ENCODE data around the gene CEL.

The CEL gene

DNA sequence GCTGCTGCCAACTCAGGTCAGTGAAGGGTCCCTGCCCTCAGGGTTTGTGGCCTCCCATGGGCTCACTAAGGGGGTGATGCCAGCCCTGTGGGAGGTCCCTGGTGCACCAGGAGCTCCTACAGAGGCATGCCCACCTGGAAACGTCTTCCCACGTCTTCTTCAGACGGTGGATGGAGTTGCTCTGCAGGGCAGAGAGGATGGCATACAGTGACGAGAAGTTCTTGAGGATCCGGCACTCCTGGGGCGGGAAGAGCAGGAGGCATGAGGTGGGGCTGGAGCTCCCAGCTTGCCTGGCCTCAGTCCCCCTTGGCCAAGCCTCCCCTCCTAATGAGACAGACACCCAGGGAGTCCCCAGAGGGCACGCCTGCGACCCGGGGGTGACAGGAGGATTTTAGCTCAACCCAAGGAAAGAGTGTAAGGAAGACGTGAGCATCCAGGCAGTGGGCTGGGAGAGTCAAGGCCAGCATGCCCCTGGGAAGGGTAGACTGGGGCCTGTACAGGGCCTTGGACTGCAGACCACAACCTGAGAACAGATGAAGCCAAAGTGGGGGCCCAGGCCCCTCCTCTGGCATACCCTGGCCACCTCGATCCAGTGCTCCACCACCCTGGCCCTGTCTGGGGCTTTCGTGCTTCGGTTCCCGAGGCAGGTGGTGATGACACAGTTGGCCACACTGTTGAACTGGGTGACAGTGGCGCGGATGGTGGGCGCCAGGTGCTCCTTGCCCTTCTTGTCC lies 44.9 kb downstream of the CEL start:
- no peak for DNase-seq

DNA sequence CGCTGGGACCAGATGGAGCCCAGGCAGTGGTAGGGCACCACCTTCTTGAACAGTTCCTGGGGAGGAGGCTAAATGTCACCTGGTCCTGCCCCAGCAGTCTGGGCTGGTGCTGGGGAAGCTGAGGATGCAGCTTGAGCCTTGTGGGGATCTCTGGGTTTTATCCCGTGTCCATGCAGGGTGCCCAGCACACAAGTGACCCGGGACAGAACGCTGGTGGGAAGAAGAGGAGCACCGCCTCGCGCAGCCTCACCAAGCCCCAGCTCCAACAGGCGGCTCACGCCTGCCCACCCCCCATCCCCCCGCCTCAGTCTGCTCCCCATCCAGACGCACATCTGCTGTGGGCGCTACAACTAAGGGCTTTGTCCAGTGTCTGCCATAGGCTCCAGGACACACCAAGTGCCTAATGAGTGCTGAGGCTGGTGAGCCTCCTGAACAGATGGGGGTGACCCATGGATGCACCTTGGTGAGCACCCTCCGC lies 45.5 kb downstream of the CEL start:
- DNase-seq: no peak

DNA sequence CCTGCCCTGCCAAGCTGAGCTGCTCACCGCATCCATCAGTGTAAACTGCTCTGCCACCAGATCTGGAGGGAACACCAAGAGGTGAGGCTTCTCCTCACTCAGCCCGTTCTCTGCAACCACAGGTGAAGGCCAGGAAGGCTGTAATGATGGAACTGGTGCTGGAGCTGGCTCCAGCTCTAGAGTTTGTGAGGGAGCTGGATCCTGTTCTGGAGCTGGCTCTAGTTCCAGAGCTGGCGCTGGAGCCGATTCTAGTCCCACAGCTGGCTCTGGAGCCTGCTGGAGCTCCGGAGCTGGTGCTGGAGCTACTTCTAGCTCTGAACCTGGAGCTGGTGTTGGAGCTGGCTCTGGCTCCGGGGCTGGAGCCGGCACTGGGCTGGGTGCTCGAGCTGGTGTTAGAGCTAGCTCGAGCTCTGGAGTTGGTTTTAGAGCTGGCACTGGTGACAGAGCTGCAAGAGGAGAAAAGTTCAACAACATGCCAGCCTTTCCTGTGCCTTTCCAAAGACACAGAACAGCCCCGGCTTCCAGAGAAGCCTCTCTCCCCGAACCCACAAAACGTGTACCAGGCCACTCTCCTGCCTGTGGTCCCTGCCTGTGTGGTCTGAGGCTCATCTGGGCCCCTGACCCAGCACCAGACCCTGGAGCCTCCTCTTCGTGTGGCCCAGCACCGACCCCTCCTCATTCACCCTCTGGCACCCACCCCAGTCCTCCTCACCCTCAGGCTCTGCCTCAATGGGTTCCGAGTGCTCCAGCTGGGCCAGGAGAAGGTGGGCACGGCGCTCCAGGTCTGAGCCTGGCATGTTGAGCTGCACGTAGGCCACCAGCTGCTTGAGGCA lies 46.4 kb downstream of the CEL start:
- no peak for DNase-seq

DNA sequence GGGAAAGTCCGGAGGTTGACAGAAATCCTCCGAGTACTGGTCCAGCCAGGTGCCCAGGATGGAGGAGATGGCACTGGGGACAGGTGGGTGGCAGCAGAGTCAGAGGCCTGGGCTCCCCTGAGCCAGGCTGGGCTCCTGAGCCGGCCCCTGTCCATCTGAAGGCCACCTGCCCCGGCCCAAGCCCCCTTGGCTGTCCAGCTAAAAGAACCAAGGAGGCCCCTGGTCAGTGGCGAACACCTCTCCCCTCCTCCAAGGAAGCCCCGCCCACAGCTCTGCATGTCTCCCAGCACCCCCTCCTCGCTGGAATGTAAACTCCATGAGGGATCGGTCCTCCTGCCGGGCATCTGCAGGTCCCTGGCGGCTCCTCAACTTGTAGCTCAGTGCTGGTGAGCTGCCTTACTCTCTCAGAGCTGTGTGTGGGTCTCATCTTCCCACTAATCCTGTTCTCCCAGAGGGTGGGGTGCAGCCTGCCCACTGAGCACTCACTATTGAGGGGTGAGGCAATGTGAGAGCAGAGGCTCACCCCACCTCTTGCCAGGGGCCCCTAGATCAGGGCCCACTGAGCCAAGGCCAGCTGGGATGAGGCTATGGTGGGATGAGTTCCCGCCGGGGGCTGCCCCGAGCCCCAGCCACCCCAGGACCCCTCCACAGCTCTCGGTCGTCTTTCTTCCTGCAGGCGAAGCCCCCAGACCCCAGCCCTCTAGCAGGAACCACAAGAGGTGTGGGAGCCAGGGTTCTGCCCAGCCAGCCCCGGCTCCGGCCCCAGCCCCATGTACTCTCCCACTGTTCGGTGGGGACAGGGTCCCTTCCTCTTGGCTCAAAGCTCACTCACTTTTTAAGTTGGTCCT lies 47.2 kb downstream of the CEL start:
- no peak for DNase-seq

DNA sequence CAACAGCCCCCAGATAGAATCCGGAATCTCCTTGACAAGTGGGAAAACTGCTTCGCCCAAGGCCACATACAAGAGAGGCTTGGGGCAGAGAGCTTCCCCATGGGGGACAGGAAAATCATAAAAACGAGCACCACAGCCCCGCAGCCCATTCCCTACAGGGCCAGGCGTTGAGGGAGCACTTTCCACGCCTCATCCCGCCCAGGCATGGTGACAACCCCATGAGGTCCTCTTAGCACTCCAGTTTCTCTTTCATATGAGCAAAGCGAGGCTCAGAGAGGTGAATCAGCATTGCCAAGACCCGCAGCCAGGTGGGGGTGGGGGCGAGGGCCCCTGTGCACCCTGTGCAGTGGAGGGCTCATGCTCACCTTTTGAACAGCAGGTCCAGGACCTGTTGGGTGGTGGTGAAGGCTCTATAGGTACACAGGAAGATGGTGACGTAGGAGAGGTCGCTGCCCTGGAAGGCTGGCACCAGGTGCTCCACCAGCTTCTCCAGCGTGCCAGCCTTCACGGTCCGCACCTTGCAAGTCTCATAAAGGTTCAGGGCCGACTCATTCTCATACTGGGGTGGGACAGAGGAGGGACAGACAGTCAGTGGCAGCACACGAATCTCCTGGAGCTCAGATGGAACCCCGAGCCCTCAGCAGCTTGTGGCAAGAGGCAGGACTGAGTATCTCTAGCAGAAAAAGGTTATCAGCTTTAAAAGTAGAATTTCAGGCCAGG lies 48.3 kb downstream of the CEL start:
- DNase-seq: no peak

DNA sequence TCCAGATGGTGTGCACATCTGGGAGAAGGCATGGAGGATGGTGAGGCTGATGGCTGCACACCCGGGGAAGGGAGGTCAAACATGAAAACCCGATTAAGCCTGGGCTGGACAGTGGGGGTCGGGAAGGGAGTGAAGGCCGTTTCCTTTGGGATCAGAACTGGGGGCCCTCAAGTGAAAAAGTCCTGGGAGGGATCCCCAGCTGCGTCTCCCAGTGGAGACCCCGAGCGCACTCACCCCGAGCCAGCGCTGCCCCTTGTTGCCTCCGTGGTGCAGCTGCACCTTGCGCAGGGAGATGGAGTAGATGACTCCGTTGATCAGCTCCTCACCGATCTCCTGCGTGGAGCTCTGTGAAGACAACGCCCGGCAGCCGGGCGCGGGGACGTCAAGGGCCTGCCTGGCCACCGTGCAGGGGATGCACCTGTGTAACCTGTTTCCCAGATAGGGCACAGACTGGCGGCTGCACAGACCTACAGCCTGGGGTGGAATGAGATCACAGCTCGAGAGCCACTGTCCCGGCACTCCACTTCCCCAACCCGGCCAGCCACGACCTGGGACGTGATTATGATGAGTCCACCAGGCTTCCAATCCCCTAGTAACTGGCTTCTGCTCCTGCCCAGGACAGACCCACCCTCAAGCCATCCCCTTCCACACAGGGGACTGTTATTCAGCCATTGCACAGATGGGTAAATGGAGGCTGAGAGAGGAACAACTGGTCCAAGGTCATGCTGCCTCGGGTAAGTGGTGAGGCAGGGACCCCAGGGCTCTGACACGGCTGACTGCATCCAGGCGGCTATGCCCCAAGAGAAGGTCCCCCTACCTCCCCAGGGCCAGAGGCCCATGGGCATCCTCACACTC lies 50.3 kb downstream of the CEL start:
- DNase-seq: no peak

DNA sequence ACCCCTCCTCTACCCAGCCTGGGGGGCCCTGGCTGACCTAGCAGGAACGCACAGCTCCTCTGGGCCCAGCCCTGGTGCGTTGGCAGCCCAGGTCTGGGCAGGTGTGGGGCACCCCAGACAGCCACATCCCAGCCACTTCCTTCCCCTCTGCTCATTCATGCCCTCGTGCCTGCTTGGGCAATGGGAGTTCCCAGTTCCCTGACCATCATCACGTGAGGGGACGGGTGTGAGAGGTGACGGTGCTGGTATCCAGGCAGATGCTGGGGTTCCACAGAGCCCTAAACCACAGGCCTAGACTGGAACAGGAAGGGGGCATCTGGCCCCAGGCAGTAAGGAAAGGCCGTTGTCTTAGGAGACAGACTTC lies 50.9 kb downstream of the CEL start:
- peak; percentile 43 for DNase-seq

DNA sequence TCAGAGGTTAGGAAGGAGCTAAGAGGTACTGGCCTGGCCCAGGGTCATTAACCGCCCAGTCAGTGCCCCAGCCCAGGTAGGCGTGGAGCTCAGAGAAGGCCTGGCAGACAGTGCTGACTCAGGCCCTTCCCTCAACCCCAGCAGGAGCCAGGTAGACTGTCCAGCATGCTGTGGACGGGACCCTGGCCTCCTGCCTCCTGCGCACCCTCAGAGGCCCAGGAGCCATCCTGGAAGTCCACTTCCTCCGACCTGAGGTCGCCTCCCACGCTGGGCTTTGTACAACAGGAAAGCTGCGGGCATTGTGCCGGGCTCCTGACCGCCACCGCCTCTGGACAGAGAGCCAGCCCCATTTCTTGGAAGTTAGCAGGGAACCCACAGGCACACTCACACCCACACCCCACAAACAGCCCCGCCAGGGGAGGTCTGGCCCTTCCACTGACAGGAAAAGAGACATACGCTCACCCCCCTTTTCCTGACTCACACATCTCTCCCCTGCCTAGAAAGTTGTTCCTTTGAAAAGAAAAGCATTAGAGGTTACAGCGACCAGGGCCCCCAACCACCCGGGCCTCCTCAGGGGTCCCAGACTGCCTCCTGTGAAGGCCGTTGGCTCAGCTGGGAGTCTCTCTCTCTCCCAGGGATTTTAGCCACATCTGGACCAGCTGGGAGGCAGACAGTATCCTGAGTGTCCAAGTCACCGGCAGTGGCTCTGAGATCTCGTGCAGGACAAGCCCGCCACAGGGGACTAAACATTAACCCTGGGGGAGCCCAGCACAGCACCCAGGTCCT lies 51.6 kb downstream of the CEL start:
- DNase-seq: no peak

DNA sequence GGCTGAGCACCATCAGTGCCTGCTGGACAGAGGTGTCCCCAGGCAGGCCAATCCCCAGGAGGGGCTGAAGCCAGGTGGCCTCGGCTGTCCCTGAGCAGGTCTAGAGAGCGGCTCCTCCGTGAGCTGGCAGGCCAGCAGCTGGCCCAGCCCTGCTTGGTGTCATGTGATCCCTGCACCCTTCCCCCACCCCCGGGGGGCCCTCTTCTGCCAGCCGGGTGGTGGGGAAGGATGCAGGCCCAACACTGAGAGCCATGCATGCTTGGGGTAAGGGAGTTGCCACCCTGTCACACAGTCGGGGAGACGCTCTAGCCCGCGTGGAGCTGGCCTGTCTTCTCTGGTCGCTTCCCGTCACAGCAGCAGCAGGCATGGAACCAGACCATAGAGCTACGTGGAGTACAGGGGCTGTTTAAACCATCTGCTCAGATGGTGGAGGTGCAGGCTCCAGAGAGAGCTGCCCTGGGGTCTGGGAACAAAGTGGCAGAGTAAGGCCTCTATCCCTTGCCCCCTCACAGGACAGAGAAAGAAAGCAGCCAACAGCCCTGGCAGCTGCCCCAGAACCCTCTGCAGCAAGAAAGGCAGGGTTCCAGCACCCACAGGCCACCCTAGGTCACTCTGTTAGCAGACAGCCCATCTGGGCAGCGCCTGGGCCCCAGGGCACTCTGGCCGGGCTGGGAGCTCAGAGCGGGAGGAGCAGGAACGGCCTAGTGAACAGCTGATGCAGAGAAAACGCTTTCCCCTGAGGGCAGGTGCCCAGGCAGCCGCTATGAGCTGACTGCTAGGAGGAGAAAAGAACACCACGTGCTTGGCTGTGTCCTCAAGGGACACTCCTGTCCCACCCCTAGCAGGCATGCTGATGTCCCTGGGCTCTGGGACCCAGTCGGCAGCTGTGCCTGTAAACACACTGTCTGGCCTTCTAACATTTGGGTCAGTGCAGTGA lies 52.4 kb downstream of the CEL start:
- no peak for DNase-seq

DNA sequence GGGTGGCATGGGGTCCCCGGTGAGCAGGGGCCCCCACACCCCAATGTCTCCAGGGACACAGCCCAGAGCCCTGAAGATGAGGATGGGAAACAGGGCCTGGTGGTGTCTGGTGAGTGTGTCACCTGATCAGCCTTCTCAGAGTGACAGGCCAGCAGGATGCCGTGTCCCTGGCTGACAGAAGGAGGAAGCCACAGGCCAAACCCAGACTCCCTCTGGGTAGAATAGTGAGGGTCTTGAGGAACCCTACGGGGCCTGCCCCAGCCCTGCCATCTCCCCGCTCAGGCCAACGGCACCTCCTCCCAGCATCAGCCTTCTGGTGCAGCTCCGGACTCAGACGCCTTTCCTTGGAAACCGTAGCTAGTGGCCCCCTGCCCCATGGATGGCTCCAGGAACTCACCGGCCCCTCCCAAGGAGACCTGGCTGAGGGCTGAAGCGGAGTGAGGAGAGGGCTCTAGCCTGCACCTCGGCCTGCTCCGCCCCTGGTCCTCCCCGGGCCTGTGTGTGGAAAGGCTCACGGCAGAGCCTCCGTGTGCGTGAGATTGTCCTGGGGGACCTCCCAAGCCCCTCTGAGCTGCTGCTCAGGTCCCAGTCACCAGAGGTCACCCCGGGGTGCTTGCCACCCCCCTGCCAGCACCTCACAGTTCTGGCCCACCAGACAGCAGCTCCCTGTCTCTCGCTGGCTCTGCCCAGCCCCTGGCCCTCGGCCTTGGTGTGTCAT lies 53.3 kb downstream of the CEL start:
- DNase-seq: no peak

DNA sequence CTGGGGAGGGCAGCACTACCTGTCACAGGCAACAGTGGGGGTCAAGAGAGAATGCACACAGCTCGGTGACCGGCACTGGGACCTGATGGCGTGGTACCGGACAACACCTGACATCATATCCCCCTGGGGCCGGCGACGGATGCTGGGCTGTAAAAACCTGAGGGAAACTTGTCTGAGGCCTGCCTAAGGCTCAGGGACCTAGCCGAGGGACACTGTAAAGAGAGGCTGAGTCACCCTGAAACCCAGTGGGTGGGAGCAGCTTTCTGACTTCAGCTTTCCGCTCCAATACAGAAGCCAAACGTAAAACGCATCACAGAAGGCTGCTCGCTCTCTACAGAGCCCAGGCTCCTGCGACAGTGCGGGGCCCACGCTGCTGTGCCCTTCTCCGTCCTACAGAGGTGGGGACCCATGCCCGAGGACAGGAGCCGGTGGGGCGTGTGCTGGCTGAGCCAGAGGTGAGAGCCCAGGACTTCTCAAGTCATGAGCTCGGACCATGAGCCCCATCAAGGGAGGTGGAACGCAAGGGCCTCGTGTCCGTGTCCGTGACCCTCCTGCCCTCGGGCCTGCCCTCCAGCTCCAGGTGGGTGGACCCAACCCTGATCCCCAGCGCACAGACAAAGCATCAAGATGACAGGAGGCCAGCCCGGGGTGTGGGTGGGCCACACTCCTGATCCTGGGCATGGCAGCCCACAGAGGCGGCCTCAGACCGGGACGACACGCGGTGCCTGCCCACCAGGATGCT lies 54.0 kb downstream of the CEL start:
- no peak for DNase-seq

DNA sequence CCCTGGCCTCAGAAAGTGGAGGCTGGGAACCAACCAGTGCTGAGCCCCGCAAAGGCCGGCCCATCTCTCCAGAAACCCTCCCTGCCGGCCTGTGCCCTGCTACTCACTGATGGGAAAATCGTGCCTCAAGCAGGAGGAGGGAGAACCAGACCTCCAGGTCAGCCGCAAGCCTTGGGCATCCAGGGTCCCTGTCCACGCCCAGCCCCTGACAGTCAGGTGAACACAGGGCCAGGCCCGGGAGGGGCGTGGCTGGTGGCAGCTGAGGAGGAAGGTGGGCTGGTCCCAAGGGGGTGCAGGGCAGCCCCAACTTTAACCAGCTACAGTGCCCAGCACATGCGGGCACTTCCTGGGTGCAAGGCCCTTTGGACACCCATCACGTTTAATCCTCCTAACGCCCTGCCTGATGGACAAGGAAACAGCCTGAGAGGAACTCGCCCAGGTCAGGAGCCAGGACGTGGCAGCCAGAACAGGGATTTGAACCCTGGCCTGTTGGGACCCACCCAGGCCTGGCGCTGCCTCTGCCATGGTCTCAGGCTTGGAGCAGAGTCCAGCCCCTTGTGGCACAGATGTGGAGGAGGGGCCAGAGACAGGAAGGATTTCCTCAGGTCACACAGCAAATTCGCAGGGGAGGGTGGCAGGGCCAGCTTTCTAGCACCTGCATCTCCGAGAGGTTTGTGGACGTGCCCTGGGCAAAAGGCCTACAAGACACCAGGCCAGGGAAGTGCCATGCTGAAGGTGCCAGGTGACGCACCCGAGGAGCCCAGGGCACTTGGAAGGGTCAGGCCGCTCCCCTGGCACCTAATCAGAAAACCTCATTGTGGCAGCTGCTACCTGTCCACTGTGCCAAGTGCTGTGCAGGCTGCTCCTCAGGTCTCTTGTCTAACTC lies 54.8 kb downstream of the CEL start:
- no peak for DNase-seq

DNA sequence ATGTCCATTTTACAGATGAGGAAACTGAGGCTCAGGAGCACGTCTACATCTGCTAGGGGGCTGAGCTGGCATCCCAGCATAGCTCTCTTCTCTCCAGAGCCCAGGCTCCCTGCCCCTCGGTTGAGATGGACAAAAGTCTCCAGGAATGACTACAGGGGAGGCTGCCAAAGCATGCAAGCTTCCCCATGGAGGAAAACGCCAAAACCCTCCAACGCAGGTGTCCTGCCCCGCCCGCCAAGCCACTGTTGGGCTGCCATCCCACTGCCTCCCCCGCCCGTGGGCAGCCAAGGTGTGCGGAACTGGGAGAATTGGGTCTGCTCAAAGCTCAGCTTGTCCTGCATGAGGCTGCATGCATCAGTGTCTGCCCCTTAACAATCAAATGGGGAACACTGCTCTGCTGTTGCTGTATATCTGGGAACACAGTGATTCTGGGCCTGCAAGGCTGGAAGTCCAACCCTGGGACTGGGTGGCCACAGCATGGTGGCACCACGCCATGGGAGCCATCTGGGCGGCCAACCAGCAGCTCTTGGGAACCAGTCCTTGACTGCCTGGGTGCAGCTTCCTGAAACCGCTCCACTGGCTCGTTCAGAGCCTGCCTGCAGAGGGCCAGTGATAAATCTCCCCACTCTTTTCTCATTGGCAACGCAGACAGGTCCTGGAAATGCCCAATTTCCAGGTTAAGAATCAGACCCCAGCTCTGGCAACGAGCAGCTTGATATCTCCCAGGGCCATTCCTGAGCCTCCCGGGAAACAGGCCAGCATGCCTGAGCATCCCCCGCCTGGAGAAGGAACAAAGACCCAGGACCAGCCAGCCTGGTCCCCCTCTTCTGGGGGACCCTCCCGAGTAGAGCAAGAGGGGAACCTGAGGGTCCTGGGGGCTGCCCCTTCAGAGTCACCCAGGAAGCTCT lies 55.7 kb downstream of the CEL start:
- no peak for DNase-seq

DNA sequence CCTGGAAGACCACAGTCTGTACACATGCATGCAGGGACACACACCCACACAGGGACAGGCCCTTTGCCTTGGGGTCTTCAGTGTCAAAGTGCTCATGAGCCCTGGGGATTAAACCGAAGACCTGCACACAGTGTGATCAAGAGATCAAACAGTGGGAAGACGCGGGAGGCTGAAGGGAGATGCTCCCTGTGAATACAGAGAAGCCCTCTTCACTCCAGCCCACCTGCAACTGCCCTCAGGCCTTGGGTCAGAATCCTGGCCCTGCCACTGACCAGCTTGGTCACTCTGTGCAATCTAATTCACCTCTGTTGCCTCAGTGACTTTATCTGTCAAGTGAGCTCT lies 56.4 kb downstream of the CEL start:
- DNase-seq: no peak

DNA sequence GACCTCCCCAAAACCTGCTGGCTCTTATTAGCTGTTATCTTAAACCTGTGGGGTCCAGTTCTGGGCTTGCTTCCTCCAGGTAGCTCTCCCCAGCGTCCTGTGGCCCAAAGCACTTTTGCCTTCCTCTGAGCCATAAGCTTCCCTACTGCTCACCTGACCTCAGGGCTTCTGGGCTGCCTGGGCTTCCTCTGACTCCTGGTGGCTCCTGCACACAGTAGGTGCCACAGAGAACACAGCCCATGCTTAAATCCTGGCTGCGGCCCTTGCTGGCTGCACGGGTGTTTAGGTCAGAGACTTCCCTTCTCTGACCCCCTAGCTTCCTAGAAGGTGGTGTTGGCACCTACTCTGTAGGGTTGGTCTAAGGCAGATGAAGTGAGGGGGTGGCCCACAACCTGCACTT lies 56.8 kb downstream of the CEL start:
- DNase-seq: no peak
